SK-N-SH (cell line): ENCODE results near the gene BMPR1A.

ENCODE experiments used
- EP300 ChIP-seq, 2 experiments: IDR thresholded peaks; 2 replicates each; pipeline versions ENCODE4 v1.4.0 to v1.6.1; 2012; ENCODE audit warnings: borderline replicate concordance in 1 of 2, low read depth in 1 of 2, low read length in 1 of 2
- EZH2phosphoT487 ChIP-seq: fragments of 200-600 bp; sonication (generic); IDR thresholded peaks from 2 replicates; pipeline ENCODE4 v1.6.1; 2017; ENCODE audit warnings: low read depth, mixed run types, mild to moderate bottlenecking, antibody characterized with exemption, moderate library complexity, borderline replicate concordance
- FOSL2 ChIP-seq: IDR thresholded peaks from 2 replicates; pipeline ENCODE4 v1.4.0; 2012; ENCODE audit warnings: low read depth, mild to moderate bottlenecking, moderate library complexity, borderline replicate concordance
- FOXJ3 ChIP-seq: sonication (generic); formaldehyde crosslinking; IDR thresholded peaks from 2 replicates; pipeline ENCODE4 v1.5.1; 2020; ENCODE audit warnings: mild to moderate bottlenecking, missing genetic modification reagents
- POLR2AphosphoS5 ChIP-seq: IDR thresholded peaks from 2 replicates; pipeline ENCODE4 v1.6.1; 2012; ENCODE audit warnings: low read depth, low read length
- RCOR1 ChIP-seq: fragments of 150-350 bp; IDR thresholded peaks from 2 replicates; pipeline ENCODE4 v1.6.1; 2017; ENCODE audit warnings: antibody characterized with exemption, low read length
- YY1 ChIP-seq: IDR thresholded peaks from 2 replicates; pipeline ENCODE4 v1.4.0; 2012; ENCODE audit warnings: low read depth, mild to moderate bottlenecking
- TF ChIP-seq, protein P1 (sequence below): fragments of 200-600 bp; sonication (generic); IDR thresholded peaks from 2 replicates; pipeline ENCODE4 v1.6.1; 2017; ENCODE audit warnings: antibody characterized with exemption, mild to moderate bottlenecking, moderate library complexity
- TF ChIP-seq, protein P2 (sequence below): fragments of 150-350 bp; IDR thresholded peaks from 2 replicates; pipeline ENCODE4 v1.6.1; 2017; ENCODE audit warnings: antibody characterized with exemption, low read length, low read depth, borderline replicate concordance

DNA sequence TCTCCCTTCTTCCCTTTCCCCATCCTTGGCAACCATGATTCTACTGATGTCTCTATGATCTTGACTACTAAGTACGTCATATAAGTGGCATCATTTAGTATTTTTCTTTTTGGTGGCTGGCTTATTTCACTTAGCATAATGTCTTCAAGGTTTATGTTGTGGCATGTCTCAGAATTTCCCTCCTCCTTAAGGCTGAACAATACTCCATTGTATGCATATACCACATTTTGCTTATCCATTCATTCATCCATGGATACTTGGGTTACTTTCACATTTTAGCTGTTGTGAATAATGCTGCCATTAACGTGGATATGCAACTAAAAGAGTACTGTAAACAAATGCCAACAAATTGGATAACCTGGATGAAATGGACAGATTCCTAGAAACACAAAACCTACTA lies 60.8 kb downstream of the BMPR1A start:
- TF ChIP-seq, protein P1, sequence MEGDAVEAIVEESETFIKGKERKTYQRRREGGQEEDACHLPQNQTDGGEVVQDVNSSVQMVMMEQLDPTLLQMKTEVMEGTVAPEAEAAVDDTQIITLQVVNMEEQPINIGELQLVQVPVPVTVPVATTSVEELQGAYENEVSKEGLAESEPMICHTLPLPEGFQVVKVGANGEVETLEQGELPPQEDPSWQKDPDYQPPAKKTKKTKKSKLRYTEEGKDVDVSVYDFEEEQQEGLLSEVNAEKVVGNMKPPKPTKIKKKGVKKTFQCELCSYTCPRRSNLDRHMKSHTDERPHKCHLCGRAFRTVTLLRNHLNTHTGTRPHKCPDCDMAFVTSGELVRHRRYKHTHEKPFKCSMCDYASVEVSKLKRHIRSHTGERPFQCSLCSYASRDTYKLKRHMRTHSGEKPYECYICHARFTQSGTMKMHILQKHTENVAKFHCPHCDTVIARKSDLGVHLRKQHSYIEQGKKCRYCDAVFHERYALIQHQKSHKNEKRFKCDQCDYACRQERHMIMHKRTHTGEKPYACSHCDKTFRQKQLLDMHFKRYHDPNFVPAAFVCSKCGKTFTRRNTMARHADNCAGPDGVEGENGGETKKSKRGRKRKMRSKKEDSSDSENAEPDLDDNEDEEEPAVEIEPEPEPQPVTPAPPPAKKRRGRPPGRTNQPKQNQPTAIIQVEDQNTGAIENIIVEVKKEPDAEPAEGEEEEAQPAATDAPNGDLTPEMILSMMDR = no peak
- TF ChIP-seq EZH2phosphoT487 (no peak), POLR2AphosphoS5 (no peak), RCOR1 (no peak), FOSL2 (no peak), FOXJ3 (CRISPR knock-in tag) (no peak), EP300 (IDR thresholded peaks at IDR 0.05; ENCODE audit: borderline replicate concordance in 1 of 2, low read depth in 1 of 2, low read length in 1 of 2) (no peak), YY1 (no peak)
- TF ChIP-seq, protein P2, sequence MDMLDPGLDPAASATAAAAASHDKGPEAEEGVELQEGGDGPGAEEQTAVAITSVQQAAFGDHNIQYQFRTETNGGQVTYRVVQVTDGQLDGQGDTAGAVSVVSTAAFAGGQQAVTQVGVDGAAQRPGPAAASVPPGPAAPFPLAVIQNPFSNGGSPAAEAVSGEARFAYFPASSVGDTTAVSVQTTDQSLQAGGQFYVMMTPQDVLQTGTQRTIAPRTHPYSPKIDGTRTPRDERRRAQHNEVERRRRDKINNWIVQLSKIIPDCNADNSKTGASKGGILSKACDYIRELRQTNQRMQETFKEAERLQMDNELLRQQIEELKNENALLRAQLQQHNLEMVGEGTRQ = no peak
